ENCODE results near the gene KAT6B. TPM values are rescaled to one million over a fixed set of nuclear protein-coding genes. Genes with fewer than 3 reads are reported as not detected.

Gene KAT6B
- total and polyA plus RNA-seq, 10 of the 15 experiments (the other 5 are each of a cell fraction or from before 2014, with no cell fraction given) = 2.7 to 22.6 (median 15.7) TPM

GRCh38 chr10:74995806-74996205 is 169.4 kb downstream of the KAT6B start:
- Histone ChIP-seq H3K4me3 (no peak overlapping the region), H3K4me1 (ENCODE audit: control insufficient read depth, insufficient read depth, low read length) (peaks cover 15% of the 10 kb centered on the region), H3K9me3 (replicated peaks; ENCODE audit: control insufficient read depth, insufficient read depth, low read length) (no peaks in the 10 kb centered on the region), H3K27ac (ENCODE audit: control insufficient read depth, insufficient read depth) (no peak overlapping the region), H3K9ac (ENCODE audit: control insufficient read depth, insufficient read depth, low read length) (no peak overlapping the region), H3K79me2 (ENCODE audit: control insufficient read depth, insufficient read depth, low read length) (no peaks in the 10 kb centered on the region), H4K20me1 (ENCODE audit: control insufficient read depth, insufficient read depth) (no peaks in the 10 kb centered on the region), H3K27me3 (replicated peaks in 1 of 2; ENCODE audit: control insufficient read depth in 2 of 2, insufficient read depth in 2 of 2, low read length in 1 of 2) (no peaks in the 10 kb centered on the region), H3K4me2 (ENCODE audit: control insufficient read depth, insufficient read depth) (no peak overlapping the region), H3K36me3 (ENCODE audit: control insufficient read depth in 2 of 2, insufficient read depth in 2 of 2, low read length in 1 of 2) (peaks cover 0 to 10% of the 10 kb centered on the region in 2 experiments; a peak in 3 of 4 replicates), H2AFZ (ENCODE audit: control insufficient read depth, low read depth, low read length) (no peak overlapping the region)
- 98% methylated on average over 4 of the region's 4 CpGs for WGBS (ENCODE audit: insufficient coverage, insufficient replicate concordance, low lambda C conversion rate, missing lambda C conversion rate)
- TF ChIP-seq BCLAF1 (IDR thresholded peaks at IDR 0.05) (no peak), BRCA1 (IDR thresholded peaks at IDR 0.05; ENCODE audit: low read depth, low read length) (no peak), SMC3 (IDR thresholded peaks at IDR 0.05; ENCODE audit: borderline replicate concordance, low read length) (no peak), PKNOX1 (IDR thresholded peaks at IDR 0.05) (no peak), ZSCAN29 (IDR thresholded peaks at IDR 0.05) (no peak)
- SMC1A ChIA-PET (ENCODE audit: uncharacterized antibody, unreplicated experiment) = interaction anchor here (0.9 to 28.8 kb wide), 4 partner anchors 13 to 131 kb away, joined by 3 to 553 read pairs (median 94); no protein-coding TSS in a partner anchor
- no peak for ATAC-seq
- POLR2A ChIA-PET = interaction anchor here (0.7 to 1.0 kb wide), 4 partner anchors 13 to 36 kb away, joined by 3 to 5 read pairs (median 3); no protein-coding TSS in a partner anchor
- RAD21 ChIA-PET (ENCODE audit: unreplicated experiment) = interaction anchor here (2.3 kb wide), 1 partner anchor 13 kb away, joined by 19 read pairs; no protein-coding TSS in a partner anchor
- in situ Hi-C loops (cut with MboI) = no loop called here
- CTCF ChIA-PET = interaction anchor here (1.2 to 1.6 kb wide), 2 partner anchors 13 to 26 kb away, joined by 3 read pairs; no protein-coding TSS in a partner anchor
- DNase-seq (ENCODE audit: low read depth, low spot score) = no peak
- no TSS peak for BruUV-seq (replicated peaks)
- no peak for FAIRE-seq
- intact Hi-C loops (cut with micrococcal nuclease; ENCODE audit: unreplicated experiment) = no loop called here
